CD4-positive, alpha-beta T cell treated with Interleukin-17A for 4 hours (primary cell): ENCODE results near the gene TMEM143.

Experiments
- DNase-seq: peaks from one replicate; pipeline ENCODE4 v3.0.0-alpha.2; 2020; ENCODE audit warnings: mixed read lengths

TMEM143 gene

GRCh38 chr19:48354332-48354992, 9.3 kb downstream of the TMEM143 start:
- no peak for DNase-seq

GRCh38 chr19:48353677-48354076, 10.1 kb downstream of the TMEM143 start:
- no peak for DNase-seq

GRCh38 chr19:48351341-48351752, 12.4 kb downstream of the TMEM143 start:
- peak; percentile 86 for DNase-seq

GRCh38 chr19:48350856-48351255, 12.9 kb downstream of the TMEM143 start:
- DNase-seq = no peak

GRCh38 chr19:48348737-48349136, 15.0 kb downstream of the TMEM143 start:
- no peak for DNase-seq

GRCh38 chr19:48348045-48348444, 15.7 kb downstream of the TMEM143 start:
- DNase-seq = no peak

GRCh38 chr19:48346191-48346590, 17.5 kb downstream of the TMEM143 start:
- no peak for DNase-seq

GRCh38 chr19:48344892-48345291, 18.8 kb downstream of the TMEM143 start:
- DNase-seq = no peak

- no peak for DNase-seq
Measured at GRCh38 chr19:48342841-48343540, 20.7 kb downstream of the TMEM143 start.

- no peak for DNase-seq
Measured at GRCh38 chr19:48342414-48342738, 21.4 kb downstream of the TMEM143 start.

GRCh38 chr19:48341515-48342413, 22.0 kb downstream of the TMEM143 start:
- no peak for DNase-seq

- DNase-seq = no peak
Measured at GRCh38 chr19:48340995-48341394, 22.7 kb downstream of the TMEM143 start.

GRCh38 chr19:48338802-48339503, 24.8 kb downstream of the TMEM143 start:
- no peak for DNase-seq

GRCh38 chr19:48338253-48338755, 25.4 kb downstream of the TMEM143 start:
- no peak for DNase-seq

GRCh38 chr19:48333467-48334384, 30.0 kb downstream of the TMEM143 start:
- DNase-seq = peak; percentile 97

GRCh38 chr19:48332662-48333466, 30.9 kb downstream of the TMEM143 start:
- peak; percentile 98 for DNase-seq

- no peak for DNase-seq
Measured at GRCh38 chr19:48332351-48332661, 31.4 kb downstream of the TMEM143 start.

GRCh38 chr19:48330012-48330681, 33.6 kb downstream of the TMEM143 start:
- DNase-seq = peak; percentile 85

- DNase-seq = peak; percentile 65
Measured at GRCh38 chr19:48329167-48329891, 34.4 kb downstream of the TMEM143 start.
